Osteocyte (in vitro differentiated cells): ENCODE measurements around the gene YIPF3. TPM values are rescaled to one million over a fixed set of nuclear protein-coding genes. Genes with fewer than 3 reads are reported as not detected.

Source experiments
- DNase-seq: peaks from one replicate; pipeline ENCODE4 v3.0.0; 2021; ENCODE audit warnings: mixed read lengths; ENCODE audit not compliant: unreplicated experiment; ENCODE audit errors: extremely low spot score
- H3K27ac Mint-ChIP-seq: one replicate; pipeline ENCODE4 v1.8.0; 2021; ENCODE audit warnings: mild to moderate bottlenecking, mixed read lengths; ENCODE audit not compliant: unreplicated experiment
- H3K27me3 Mint-ChIP-seq: one replicate; pipeline ENCODE4 v1.8.0; 2021; ENCODE audit warnings: mixed read lengths; ENCODE audit not compliant: unreplicated experiment
- H3K36me3 Mint-ChIP-seq: one replicate; pipeline ENCODE4 v1.8.0; 2021; ENCODE audit warnings: mixed read lengths; ENCODE audit not compliant: unreplicated experiment
- H3K4me1 Mint-ChIP-seq: one replicate; pipeline ENCODE4 v1.8.0; 2021; ENCODE audit warnings: mixed read lengths; ENCODE audit not compliant: unreplicated experiment
- H3K4me3 Mint-ChIP-seq: one replicate; pipeline ENCODE4 v1.8.0; 2021; ENCODE audit warnings: mild to moderate bottlenecking, moderate library complexity, mixed read lengths; ENCODE audit not compliant: unreplicated experiment
- H3K9me3 Mint-ChIP-seq: one replicate; pipeline ENCODE4 v1.8.0; 2021; ENCODE audit warnings: mixed read lengths; ENCODE audit not compliant: unreplicated experiment
- CTCF ChIP-seq: fragments of 200-600 bp; sonication (generic); IDR thresholded peaks from 2 replicates; pipeline ENCODE4 v1.5.0; 2021; ENCODE audit warnings: antibody characterized with exemption, mild to moderate bottlenecking, moderate library complexity
- total RNA-seq: library from RNA; stranded (reverse); gene quantifications from 2 replicates; pipeline ENCODE4 v1.2.1, GENCODE V29; 2021

YIPF3 gene
- total RNA-seq, 1 donor from 2014 or later: 148 TPM

GRCh38 chr6:43516367-43516696 is 394 bp downstream of the YIPF3 start:
- Mint-ChIP-seq H3K9me3 (no peaks in the 10 kb centered on the region), H3K4me1 (peaks cover 23% of the 10 kb centered on the region), H3K27ac (no peak overlapping the region), H3K36me3 (peaks cover 33% of the 10 kb centered on the region), H3K4me3 (no peak overlapping the region), H3K27me3 (no peaks in the 10 kb centered on the region)
- no peak for DNase-seq
- TF ChIP-seq CTCF: no peak

- Mint-ChIP-seq H3K4me1 (peaks cover 24% of the 10 kb centered on the region), H3K36me3 (peaks cover 28% of the 10 kb centered on the region), H3K4me3 (no peak overlapping the region), H3K27me3 (no peaks in the 10 kb centered on the region), H3K9me3 (no peaks in the 10 kb centered on the region), H3K27ac (no peak overlapping the region)
- no peak for TF ChIP-seq CTCF
- DNase-seq: no peak
Measured at GRCh38 chr6:43515808-43516207, 918 bp downstream of the YIPF3 start.

- Mint-ChIP-seq H3K4me1 (peaks cover 32% of the 10 kb centered on the region), H3K27me3 (no peaks in the 10 kb centered on the region), H3K36me3 (peaks cover 22% of the 10 kb centered on the region), H3K9me3 (no peaks in the 10 kb centered on the region), H3K27ac (peak overlapping the region; percentile 51), H3K4me3 (no peak overlapping the region)
- no peak for TF ChIP-seq CTCF
- no peak for DNase-seq
Measured at GRCh38 chr6:43511824-43512415, 4.8 kb downstream of the YIPF3 start.

- no peak overlapping the region for H3K27ac Mint-ChIP-seq
- TF ChIP-seq CTCF: no peak
- H3K27me3 Mint-ChIP-seq: no peaks in the 10 kb centered on the region
- H3K36me3 Mint-ChIP-seq: peaks cover 22% of the 10 kb centered on the region
- H3K4me3 Mint-ChIP-seq: peak overlapping the region; percentile 73
- DNase-seq: no peak
- peaks cover 27% of the 10 kb centered on the region for H3K4me1 Mint-ChIP-seq
- no peaks in the 10 kb centered on the region for H3K9me3 Mint-ChIP-seq
Measured at GRCh38 chr6:43510827-43511163, 5.9 kb downstream of the YIPF3 start.

- no peak for TF ChIP-seq CTCF
- Mint-ChIP-seq H3K27ac (peak within 1 kb of the TSS; percentile 76), H3K27me3 (no peaks in the 10 kb centered on the region), H3K4me3 (peak within 1 kb of the TSS; percentile 75), H3K9me3 (no peaks in the 10 kb centered on the region), H3K4me1 (peaks cover 21% of the 10 kb centered on the region), H3K36me3 (peaks cover 22% of the 10 kb centered on the region)
- peak; percentile 95 for DNase-seq
Measured at GRCh38 chr6:43509984-43510826, 6.5 kb downstream of the YIPF3 start, which contains the start of gene LRRC73. TSS of gene LRRC73 (minus strand) at chr6:43510346. CDS start at chr6:43509785, 561 bp downstream.
